HG02678 (cell line): Measurements from ENCODE around the gene SLC38A4.
"Not testable (repeated sequence)": the region's sequence is repeated elsewhere in the genome, so short reads cannot be mapped to it uniquely, and the experiment has no call there.

Experiments
- ATAC-seq: cut with Tn5 transposase; IDR thresholded peaks from one replicate; pipeline ENCODE4 v1.9.1; 2021; ENCODE audit warnings: mild to moderate bottlenecking, moderate library complexity; ENCODE audit not compliant: unreplicated experiment

Gene SLC38A4

GRCh38 chr12:46825591-46826414, at the start of gene SLC38A4:
Gene SLC38A4 (minus strand): TSS chr12:46825997. CDS start chr12:46793071, 32,926 bp downstream.
- ATAC-seq = no peak

- no peak for ATAC-seq
Measured at GRCh38 chr12:46875095-46875494, 49.3 kb upstream of the SLC38A4 start.

GRCh38 chr12:46874642-46875041, 48.8 kb upstream of the SLC38A4 start:
- no peak for ATAC-seq

- ATAC-seq = no peak
Measured at GRCh38 chr12:46872135-46872534, 46.3 kb upstream of the SLC38A4 start.

- ATAC-seq = no peak
Measured at GRCh38 chr12:46865311-46865710, 39.5 kb upstream of the SLC38A4 start.

GRCh38 chr12:46858368-46858767, 32.6 kb upstream of the SLC38A4 start:
- ATAC-seq = no peak

- no peak for ATAC-seq
Measured at GRCh38 chr12:46857486-46857885, 31.7 kb upstream of the SLC38A4 start.

GRCh38 chr12:46855760-46856159, 30.0 kb upstream of the SLC38A4 start:
- no peak for ATAC-seq

GRCh38 chr12:46854188-46854587, 28.4 kb upstream of the SLC38A4 start:
- ATAC-seq = not testable (repeated sequence)

- not testable (repeated sequence) for ATAC-seq
Measured at GRCh38 chr12:46848792-46849191, 23.0 kb upstream of the SLC38A4 start.

GRCh38 chr12:46847001-46847400, 21.2 kb upstream of the SLC38A4 start:
- no peak for ATAC-seq

GRCh38 chr12:46843811-46844210, 18.0 kb upstream of the SLC38A4 start:
- ATAC-seq = no peak

GRCh38 chr12:46841891-46842290, 16.1 kb upstream of the SLC38A4 start:
- no peak for ATAC-seq

- no peak for ATAC-seq
Measured at GRCh38 chr12:46839964-46840363, 14.2 kb upstream of the SLC38A4 start.

- no peak for ATAC-seq
Measured at GRCh38 chr12:46839232-46839631, 13.4 kb upstream of the SLC38A4 start.

GRCh38 chr12:46835785-46836184, 10.0 kb upstream of the SLC38A4 start:
- no peak for ATAC-seq

GRCh38 chr12:46832130-46832704, 6.4 kb upstream of the SLC38A4 start:
- ATAC-seq = no peak

GRCh38 chr12:46831335-46832129, 5.7 kb upstream of the SLC38A4 start:
- no peak for ATAC-seq

- ATAC-seq = no peak
Measured at GRCh38 chr12:46830731-46831334, 5.0 kb upstream of the SLC38A4 start.

- no peak for ATAC-seq
Measured at GRCh38 chr12:46824709-46825108, 1.1 kb downstream of the SLC38A4 start.

GRCh38 chr12:46818642-46819041, 7.2 kb downstream of the SLC38A4 start:
- no peak for ATAC-seq
